B cell (primary cell): ENCODE results near the gene CPA5. TPM values are rescaled to one million over a fixed set of nuclear protein-coding genes. Genes with fewer than 3 reads are reported as not detected.

Source experiments
- ATAC-seq: fragments of 200-7000 bp; cut with Tn5 transposase; one replicate; pipeline ENCODE4 v1.10.0; 2021; ENCODE audit warnings: low read depth, mild to moderate bottlenecking, moderate number of reproducible peaks, moderate library complexity
- CTCF ChIA-PET: fragments of 350-600 bp; sonication (Branson Sonifier 250); formaldehyde crosslinking; loops from one replicate; lab custom pipeline; 2021; ENCODE audit warnings: antibody characterized with exemption, inconsistent platforms; lab: Charles Lee
- POLR2A ChIA-PET: fragments of 350-600 bp; sonication (Branson Sonifier 250); formaldehyde crosslinking; loops from one replicate; lab custom pipeline; 2021; ENCODE audit warnings: antibody characterized with exemption; lab: Charles Lee
- DNase-seq: peaks from one replicate; pipeline ENCODE4 v3.0.0; 2013
- H2AFZ ChIP-seq: 2 replicates; pipeline ENCODE4 v1.6.1; 2012; ENCODE audit warnings: mild to moderate bottlenecking, low read depth, low read length; ENCODE audit not compliant: insufficient read depth, poor library complexity, severe bottlenecking
- H3K27ac ChIP-seq, 2 donors: 1 replicate in 1 of 2; 2 replicates in 1 of 2; pipeline ENCODE4 v1.5.1; 2012 to 2013; ENCODE audit warnings: low read length in 2 of 2, mild to moderate bottlenecking in 2 of 2, moderate library complexity in 1 of 2
- H3K27me3 ChIP-seq, 4 experiments: fragments of 200-600 bp in 1 of 4; sonication (generic) in 1 of 4; replicated peaks in 1 of 4; 1 replicate in 2 of 4; 2 replicates in 2 of 4; pipeline versions ENCODE4 v1.6.1 to v1.7.0; 2013 to 2016; ENCODE audit warnings: low read length in 3 of 4, mild to moderate bottlenecking in 2 of 4, mixed read lengths in 1 of 4, moderate library complexity in 1 of 4; ENCODE audit not compliant: insufficient read depth in 4 of 4, control insufficient read depth in 3 of 4; ENCODE audit errors: control extremely low read depth in 1 of 4
- H3K36me3 ChIP-seq, 2 experiments: replicated peaks in 1 of 2; 1 replicate in 1 of 2; 2 replicates in 1 of 2; pipeline versions ENCODE4 v1.6.1 to v1.7.1; 2013; ENCODE audit warnings: low read length in 1 of 2; ENCODE audit not compliant: insufficient read depth in 2 of 2, control insufficient read depth in 1 of 2; ENCODE audit errors: control extremely low read depth in 1 of 2, extremely low read depth in 1 of 2
- H3K4me1 ChIP-seq, 2 donors: fragments of 200-600 bp in 1 of 2; sonication (generic) in 1 of 2; 1 replicate in 1 of 2; 2 replicates in 1 of 2; pipeline versions ENCODE4 v1.5.1 to v1.6.1; 2013 to 2017; ENCODE audit warnings: low read length in 2 of 2; ENCODE audit not compliant: control insufficient read depth in 2 of 2, insufficient read depth in 2 of 2
- H3K4me2 ChIP-seq: replicated peaks from 2 replicates; pipeline ENCODE3; 2012; ENCODE audit warnings: mild to moderate bottlenecking, low read depth, low read length; ENCODE audit not compliant: poor library complexity, severe bottlenecking
- H3K4me3 ChIP-seq, 5 experiments: fragments of 200-600 bp in 1 of 5; sonication (generic) in 1 of 5; 1 replicate in 3 of 5; 2 replicates in 2 of 5; pipeline versions ENCODE4 v1.5.1 to v1.7.0; 2011 to 2016; ENCODE audit warnings: low read length in 4 of 5, mild to moderate bottlenecking in 4 of 5, low read depth in 2 of 5, control low read depth in 1 of 5, moderate library complexity in 1 of 5; ENCODE audit not compliant: insufficient read depth in 1 of 5; ENCODE audit errors: control extremely low read depth in 1 of 5, extremely low read depth in 1 of 5
- H3K79me2 ChIP-seq: fragments of 200-600 bp; sonication (generic); one replicate; pipeline ENCODE4 v1.6.0; 2016; ENCODE audit warnings: low read length; ENCODE audit not compliant: control insufficient read depth, insufficient read depth
- H3K9ac ChIP-seq: fragments of 200-600 bp; sonication (generic); 2 replicates; pipeline ENCODE4 v1.6.1; 2017; ENCODE audit warnings: mild to moderate bottlenecking, low read length, moderate library complexity
- H3K9me3 ChIP-seq, 3 donors: one replicate each; pipeline versions ENCODE4 v1.6.1 to v1.7.1; 2013; ENCODE audit warnings: low read length in 2 of 3; ENCODE audit not compliant: control insufficient read depth in 2 of 3, insufficient read depth in 1 of 3; ENCODE audit errors: control extremely low read depth in 1 of 3
- H4K20me1 ChIP-seq: 2 replicates; pipeline ENCODE4 v1.6.0; 2012; ENCODE audit warnings: mild to moderate bottlenecking, low read length; ENCODE audit not compliant: insufficient read depth, control insufficient read depth, poor library complexity, severe bottlenecking
- H3K27ac Mint-ChIP-seq: one replicate; pipeline ENCODE4 v1.8.0; 2021; ENCODE audit warnings: mixed read lengths
- H3K27me3 Mint-ChIP-seq: one replicate; pipeline ENCODE4 v1.8.0; 2021; ENCODE audit warnings: mixed read lengths
- H3K4me1 Mint-ChIP-seq: one replicate; pipeline ENCODE4 v1.8.0; 2021; ENCODE audit warnings: mixed read lengths
- H3K4me3 Mint-ChIP-seq: one replicate; pipeline ENCODE4 v1.8.0; 2021; ENCODE audit warnings: mixed read lengths
- H3K9me3 Mint-ChIP-seq: one replicate; pipeline ENCODE4 v1.8.0; 2022; ENCODE audit warnings: mixed read lengths; ENCODE audit not compliant: insufficient read depth
- EZH2 ChIP-seq: IDR thresholded peaks from 2 replicates; pipeline ENCODE4 v1.6.1; 2012; ENCODE audit warnings: borderline replicate concordance, low read depth, mild to moderate bottlenecking, moderate library complexity, low read length; ENCODE audit not compliant: insufficient read depth, poor library complexity, severe bottlenecking
- WGBS: methylation state at CpG from one replicate; pipeline ENCODE4 v1.1.5; 2013; ENCODE audit warnings: missing lambda C conversion rate; ENCODE audit not compliant: insufficient coverage; 5-methylcytosine and 5-hydroxymethylcytosine counted together
- intact Hi-C: fragments of 100-400 bp; cut with micrococcal nuclease; formaldehyde crosslinking; loops from one replicate; pipeline ENCODE4 v1.10.0; 2022
- polyA plus RNA-seq: library from polyadenylated mRNA; depleted of rRNA; stranded (reverse); fragments of >200 nt; gene quantifications from 2 replicates; pipeline ENCODE4 v1.2.3, GENCODE V29; 2012
- total RNA-seq, 2 donors: library from RNA; stranded (reverse); fragments of 120-200 nt in 1 of 2; gene quantifications; 1 replicate in 1 of 2; 2 replicates in 1 of 2; pipeline versions ENCODE4 v1.2.3 to v1.2.4, GENCODE V29; 2013 to 2022
- TF ChIP-seq, protein P1 (sequence below): fragments of 200-600 bp; IDR thresholded peaks from one replicate; pipeline ENCODE4 v1.8.0; 2022; ENCODE audit warnings: antibody characterized with exemption, mild to moderate bottlenecking

CPA5 gene
- total and polyA plus RNA-seq, 2 donors (not counting 1 experiment from before 2014, with no cell fraction given) = not detected

DNA sequence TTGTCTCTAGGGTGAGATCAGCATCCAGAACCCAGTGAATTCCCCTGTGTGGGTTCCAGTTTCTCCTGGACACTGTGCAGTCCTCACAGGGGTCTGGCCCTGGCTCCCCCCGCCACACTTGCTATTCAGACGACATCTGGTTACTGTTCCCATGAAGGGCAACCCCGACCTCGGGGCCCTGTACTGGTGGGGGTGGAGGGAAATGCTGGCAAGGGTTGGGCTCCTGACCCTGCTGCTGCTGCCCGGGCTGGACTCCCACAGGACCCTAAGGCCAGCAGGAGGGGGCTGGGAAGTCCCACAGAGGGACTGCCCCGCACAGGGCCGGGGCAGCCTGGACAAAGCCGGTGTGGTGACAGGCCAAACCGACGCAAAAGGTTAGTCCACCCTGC is 34.9 kb downstream of the CPA5 start:
- H3K36me3 ChIP-seq = no peaks in the 10 kb centered on the region
- ATAC-seq (no peak), DNase-seq (no peak)
- no peak overlapping the region for H3K27ac Mint-ChIP-seq
- POLR2A ChIA-PET = no interaction called here
- H3K27ac ChIP-seq = no peak overlapping the region
- H4K20me1 ChIP-seq = no peaks in the 10 kb centered on the region
- H3K9ac ChIP-seq = no peak overlapping the region
- H3K27me3 Mint-ChIP-seq = no peaks in the 10 kb centered on the region
- TF ChIP-seq, protein P1, sequence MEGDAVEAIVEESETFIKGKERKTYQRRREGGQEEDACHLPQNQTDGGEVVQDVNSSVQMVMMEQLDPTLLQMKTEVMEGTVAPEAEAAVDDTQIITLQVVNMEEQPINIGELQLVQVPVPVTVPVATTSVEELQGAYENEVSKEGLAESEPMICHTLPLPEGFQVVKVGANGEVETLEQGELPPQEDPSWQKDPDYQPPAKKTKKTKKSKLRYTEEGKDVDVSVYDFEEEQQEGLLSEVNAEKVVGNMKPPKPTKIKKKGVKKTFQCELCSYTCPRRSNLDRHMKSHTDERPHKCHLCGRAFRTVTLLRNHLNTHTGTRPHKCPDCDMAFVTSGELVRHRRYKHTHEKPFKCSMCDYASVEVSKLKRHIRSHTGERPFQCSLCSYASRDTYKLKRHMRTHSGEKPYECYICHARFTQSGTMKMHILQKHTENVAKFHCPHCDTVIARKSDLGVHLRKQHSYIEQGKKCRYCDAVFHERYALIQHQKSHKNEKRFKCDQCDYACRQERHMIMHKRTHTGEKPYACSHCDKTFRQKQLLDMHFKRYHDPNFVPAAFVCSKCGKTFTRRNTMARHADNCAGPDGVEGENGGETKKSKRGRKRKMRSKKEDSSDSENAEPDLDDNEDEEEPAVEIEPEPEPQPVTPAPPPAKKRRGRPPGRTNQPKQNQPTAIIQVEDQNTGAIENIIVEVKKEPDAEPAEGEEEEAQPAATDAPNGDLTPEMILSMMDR = no peak
- H3K4me1 Mint-ChIP-seq = no peaks in the 10 kb centered on the region
- H3K79me2 ChIP-seq = no peaks in the 10 kb centered on the region
- no peak overlapping the region for H3K4me3 ChIP-seq
- WGBS = 98% methylated on average over 10 of the region's 10 CpGs
- no peak overlapping the region for H2AFZ ChIP-seq
- CTCF ChIA-PET = no interaction called here
- peaks cover 5% of the 10 kb centered on the region for H3K9me3 Mint-ChIP-seq
- intact Hi-C loops = no loop called here
- H3K27me3 ChIP-seq = no peaks in the 10 kb centered on the region
- H3K4me2 ChIP-seq = no peak overlapping the region
- peaks cover 0 to 19% (median 0%) of the 10 kb centered on the region in 3 donors for H3K9me3 ChIP-seq
- H3K4me3 Mint-ChIP-seq = no peak overlapping the region
- no peaks in the 10 kb centered on the region for H3K4me1 ChIP-seq

DNA sequence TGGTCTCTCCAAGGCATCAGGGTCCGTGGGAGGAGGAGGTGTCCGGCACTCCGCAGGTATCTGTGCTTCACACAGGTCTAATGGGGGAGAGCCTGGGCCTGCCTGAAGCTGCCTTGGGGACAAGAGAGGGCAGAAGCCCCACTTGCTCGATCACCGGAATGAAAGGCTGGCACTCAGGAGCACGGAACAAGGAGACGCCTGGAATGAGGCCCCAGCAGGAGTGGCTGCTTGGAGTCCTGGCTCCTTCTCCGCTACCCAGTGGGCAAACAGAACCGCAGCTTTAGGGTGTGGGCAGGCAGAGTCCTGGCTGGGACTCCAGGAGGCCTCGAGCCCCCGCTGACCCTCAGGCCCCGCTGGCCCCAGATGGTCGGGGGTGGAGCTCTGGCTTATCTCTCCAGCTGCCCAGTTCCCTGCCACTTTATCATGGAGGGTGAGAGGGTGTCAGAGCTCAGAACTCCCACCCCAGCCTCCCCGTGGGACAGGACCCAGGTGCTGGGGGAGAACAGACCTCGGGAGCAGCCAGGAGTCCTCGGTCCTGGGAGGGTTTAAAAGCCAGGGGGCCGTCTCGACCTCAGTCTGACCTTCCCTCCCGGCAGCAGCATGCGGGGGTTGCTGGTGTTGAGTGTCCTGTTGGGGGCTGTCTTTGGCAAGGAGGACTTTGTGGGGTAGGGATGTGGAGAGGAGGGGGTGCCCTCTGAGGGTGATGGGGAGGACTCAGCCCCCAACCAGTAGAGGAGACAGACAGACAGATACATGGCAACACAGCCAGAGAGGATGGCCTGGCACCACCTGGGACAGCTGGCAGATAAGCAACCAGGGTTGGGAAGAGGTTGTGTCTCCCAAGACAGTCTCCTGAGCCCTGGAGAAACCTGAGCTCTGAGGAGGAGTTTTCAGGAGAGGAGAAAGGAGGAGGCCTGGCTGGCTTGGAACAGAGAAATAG is 35.6 kb downstream of the CPA5 start, which contains the start of gene CPA1:
Gene CPA1 (plus strand): TSS at position 574 of the 940 bp plus-strand sequence. CDS start 27 bp downstream, at position 601.
- intact Hi-C loops = no loop called here
- H3K9me3 Mint-ChIP-seq = peaks cover 5% of the 10 kb centered on the region
- H3K4me2 ChIP-seq = no peak within 1 kb of the TSS

More for the DNA sequence above, 35.6 kb downstream of the CPA5 start, which contains the start of gene CPA1:
- no peaks in the 10 kb centered on the region for H3K27me3 ChIP-seq
- H3K4me3 ChIP-seq = no peak within 1 kb of the TSS
- ATAC-seq (no peak), DNase-seq (no peak)
- H3K36me3 ChIP-seq = no peaks in the 10 kb centered on the region
- POLR2A ChIA-PET = no interaction called here
- WGBS = 90% methylated on average over 18 of the region's 20 CpGs
- TF ChIP-seq, protein P1 = no peak
- TF ChIP-seq EZH2 = no peak
- H3K27ac ChIP-seq = no peak within 1 kb of the TSS
- H3K9ac ChIP-seq = no peak within 1 kb of the TSS
- no peaks in the 10 kb centered on the region for H3K4me1 ChIP-seq
- no peak within 1 kb of the TSS for H3K27ac Mint-ChIP-seq
- no peaks in the 10 kb centered on the region for H3K79me2 ChIP-seq
- no peak within 1 kb of the TSS for H2AFZ ChIP-seq
- no peaks in the 10 kb centered on the region for H3K4me1 Mint-ChIP-seq
- peaks cover 0 to 19% (median 0%) of the 10 kb centered on the region in 3 donors for H3K9me3 ChIP-seq
- CTCF ChIA-PET = no interaction called here
- no peaks in the 10 kb centered on the region for H3K27me3 Mint-ChIP-seq
- H3K4me3 Mint-ChIP-seq = no peak within 1 kb of the TSS
- no peaks in the 10 kb centered on the region for H4K20me1 ChIP-seq
